Measurements from ENCODE around the gene THPO.

GRCh38 chr3:184325269-184325668 is 52.7 kb downstream of the THPO start:
- TF ChIP-seq GATA3 (IDR thresholded peaks at IDR 0.05; ENCODE audit: low read depth, low read length) (no peak), GATA2 (IDR thresholded peaks at IDR 0.05; ENCODE audit: low read depth, low read length) (no peak)

Data from SH-SY5Y (cell line).